Measurements from ENCODE around the gene ZC3H10.

DNA sequence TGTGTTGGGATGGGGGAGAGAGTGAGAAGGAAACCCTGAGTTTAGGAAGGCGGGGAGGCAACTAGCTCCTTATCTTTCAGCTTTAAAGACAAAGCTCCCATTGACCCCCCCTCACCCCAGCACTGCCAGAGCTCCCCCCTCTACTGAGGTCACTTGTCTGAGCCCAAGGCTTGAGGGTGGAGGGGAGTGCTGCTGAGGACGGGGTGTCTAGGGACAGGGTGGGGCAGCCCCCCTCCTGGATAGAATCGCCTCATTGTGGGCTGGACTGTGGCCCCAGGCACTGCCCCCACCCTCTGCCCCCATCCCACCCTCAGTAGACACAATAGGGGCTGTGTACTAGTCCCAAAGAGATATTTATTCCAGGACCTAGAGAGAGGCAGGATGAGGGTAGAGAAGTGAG lies 35.1 kb upstream of the ZC3H10 start:
- no peak for TF ChIP-seq SRF (IDR thresholded peaks at IDR 0.05; ENCODE audit: low read depth)
- no peak for TF ChIP-seq EZH2 (IDR thresholded peaks at IDR 0.05)
- no peak for TF ChIP-seq POLR2A (IDR thresholded peaks at IDR 0.05; ENCODE audit: borderline replicate concordance, extremely low read depth, insufficient read depth, insufficient read length)
- TF ChIP-seq SIN3A (IDR thresholded peaks at IDR 0.05; ENCODE audit: low read depth): no peak
- TF ChIP-seq ELF1 (IDR thresholded peaks at IDR 0.05; ENCODE audit: borderline replicate concordance, low read depth): no peak
- no peak for TF ChIP-seq EGR1 (IDR thresholded peaks at IDR 0.05; ENCODE audit: low read depth)
- TF ChIP-seq, protein P1, sequence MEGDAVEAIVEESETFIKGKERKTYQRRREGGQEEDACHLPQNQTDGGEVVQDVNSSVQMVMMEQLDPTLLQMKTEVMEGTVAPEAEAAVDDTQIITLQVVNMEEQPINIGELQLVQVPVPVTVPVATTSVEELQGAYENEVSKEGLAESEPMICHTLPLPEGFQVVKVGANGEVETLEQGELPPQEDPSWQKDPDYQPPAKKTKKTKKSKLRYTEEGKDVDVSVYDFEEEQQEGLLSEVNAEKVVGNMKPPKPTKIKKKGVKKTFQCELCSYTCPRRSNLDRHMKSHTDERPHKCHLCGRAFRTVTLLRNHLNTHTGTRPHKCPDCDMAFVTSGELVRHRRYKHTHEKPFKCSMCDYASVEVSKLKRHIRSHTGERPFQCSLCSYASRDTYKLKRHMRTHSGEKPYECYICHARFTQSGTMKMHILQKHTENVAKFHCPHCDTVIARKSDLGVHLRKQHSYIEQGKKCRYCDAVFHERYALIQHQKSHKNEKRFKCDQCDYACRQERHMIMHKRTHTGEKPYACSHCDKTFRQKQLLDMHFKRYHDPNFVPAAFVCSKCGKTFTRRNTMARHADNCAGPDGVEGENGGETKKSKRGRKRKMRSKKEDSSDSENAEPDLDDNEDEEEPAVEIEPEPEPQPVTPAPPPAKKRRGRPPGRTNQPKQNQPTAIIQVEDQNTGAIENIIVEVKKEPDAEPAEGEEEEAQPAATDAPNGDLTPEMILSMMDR (IDR thresholded peaks at IDR 0.05 in 2 of 3, conservative IDR thresholded peaks at IDR 0.05 in 1 of 3; ENCODE audit: borderline replicate concordance in 1 of 3, insufficient read depth in 1 of 3, low read depth in 2 of 3, low read length in 2 of 3): no peak
- no peak for TF ChIP-seq POLR2AphosphoS5 (IDR thresholded peaks at IDR 0.05; ENCODE audit: low read depth, low read length)
